ENCODE data around the gene MGAT5. TPM values are rescaled to one million over a fixed set of nuclear protein-coding genes. Genes with fewer than 3 reads are reported as not detected.
A peak's percentile ranks its signal among the peaks of the same experiment; 100 is the strongest.
"Not testable (repeated sequence)": the region's sequence is repeated elsewhere in the genome, so short reads cannot be mapped to it uniquely, and the experiment has no call there.

The MGAT5 gene
- total RNA-seq, 1 donor = 17.0 TPM

DNA sequence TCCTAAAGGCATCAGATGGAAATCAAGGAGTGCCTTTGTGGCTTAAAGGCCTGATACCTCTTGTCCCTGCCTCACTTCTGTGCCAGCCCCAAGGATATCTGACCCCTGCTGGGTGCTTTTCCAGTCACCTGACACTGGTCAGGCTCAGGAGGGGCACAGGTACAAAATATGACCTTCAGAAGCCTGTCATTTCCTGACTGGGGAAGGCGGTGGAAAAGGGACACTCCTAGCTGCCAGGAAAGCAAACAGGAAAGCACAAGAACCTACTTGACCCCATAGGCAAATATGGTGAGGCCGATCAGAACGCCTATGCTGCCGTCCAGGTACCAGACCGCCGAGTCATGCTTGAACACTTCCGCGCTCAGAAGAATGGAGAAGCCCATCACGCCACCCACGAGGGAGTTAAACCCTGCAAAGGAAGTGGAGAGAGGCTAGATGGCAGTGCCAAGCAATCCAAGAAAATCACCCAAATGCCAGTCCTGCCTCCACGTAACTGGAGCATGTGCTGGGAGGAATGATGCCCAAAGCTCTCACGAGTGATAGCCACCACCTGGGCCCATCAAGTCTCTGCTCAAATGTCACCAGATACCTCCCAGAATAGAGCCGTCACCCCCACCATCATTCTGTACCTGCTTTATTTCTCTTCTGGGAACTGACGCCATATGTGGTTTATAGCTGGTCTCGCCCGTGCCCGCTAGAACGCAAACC, 204.0 kb downstream of the MGAT5 start:
- no peak for DNase-seq (ENCODE audit: low read depth in 2 of 3, low spot score in 2 of 3)

DNA sequence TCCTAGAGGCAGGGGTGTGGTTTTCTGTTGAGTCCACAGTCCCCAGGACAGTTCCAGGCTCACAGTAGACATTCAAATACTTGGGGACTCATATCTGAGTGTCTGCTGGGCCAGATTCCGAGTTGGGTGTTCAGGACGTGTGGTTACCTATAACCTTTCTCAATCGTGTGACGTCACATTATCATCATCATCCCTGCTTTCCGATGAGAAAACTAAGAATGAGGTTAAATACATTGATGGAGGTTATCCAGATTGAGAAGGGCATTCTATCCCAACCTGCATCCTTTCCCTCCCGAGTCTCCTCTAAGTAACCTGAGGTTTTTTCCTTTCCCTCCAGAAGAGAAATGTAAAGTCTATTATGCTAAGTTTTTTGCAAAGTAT, 204.6 kb downstream of the MGAT5 start:
- no peak for DNase-seq (ENCODE audit: low read depth in 2 of 3, low spot score in 2 of 3)

DNA sequence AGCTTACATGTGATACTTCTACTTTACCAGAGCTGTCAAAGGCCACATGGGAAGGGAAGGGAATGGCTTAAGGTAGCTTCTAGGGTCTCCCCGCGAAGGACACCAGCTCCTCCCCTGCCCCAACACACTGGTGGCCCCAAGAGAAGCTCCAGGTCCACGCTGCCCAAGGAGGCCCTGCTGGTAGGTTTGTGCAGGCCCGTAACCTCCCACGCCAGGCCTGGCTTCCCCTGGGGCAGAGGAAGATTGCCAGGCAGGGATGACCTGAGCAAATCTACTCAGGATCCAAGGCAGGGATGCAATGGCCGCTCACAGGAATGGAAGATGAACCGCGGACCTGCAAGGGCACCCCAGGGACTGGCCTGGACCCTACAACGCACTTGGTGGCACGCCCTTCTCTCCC, 205.1 kb downstream of the MGAT5 start:
- DNase-seq (ENCODE audit: low read depth in 2 of 3, low spot score in 2 of 3) = no peak

DNA sequence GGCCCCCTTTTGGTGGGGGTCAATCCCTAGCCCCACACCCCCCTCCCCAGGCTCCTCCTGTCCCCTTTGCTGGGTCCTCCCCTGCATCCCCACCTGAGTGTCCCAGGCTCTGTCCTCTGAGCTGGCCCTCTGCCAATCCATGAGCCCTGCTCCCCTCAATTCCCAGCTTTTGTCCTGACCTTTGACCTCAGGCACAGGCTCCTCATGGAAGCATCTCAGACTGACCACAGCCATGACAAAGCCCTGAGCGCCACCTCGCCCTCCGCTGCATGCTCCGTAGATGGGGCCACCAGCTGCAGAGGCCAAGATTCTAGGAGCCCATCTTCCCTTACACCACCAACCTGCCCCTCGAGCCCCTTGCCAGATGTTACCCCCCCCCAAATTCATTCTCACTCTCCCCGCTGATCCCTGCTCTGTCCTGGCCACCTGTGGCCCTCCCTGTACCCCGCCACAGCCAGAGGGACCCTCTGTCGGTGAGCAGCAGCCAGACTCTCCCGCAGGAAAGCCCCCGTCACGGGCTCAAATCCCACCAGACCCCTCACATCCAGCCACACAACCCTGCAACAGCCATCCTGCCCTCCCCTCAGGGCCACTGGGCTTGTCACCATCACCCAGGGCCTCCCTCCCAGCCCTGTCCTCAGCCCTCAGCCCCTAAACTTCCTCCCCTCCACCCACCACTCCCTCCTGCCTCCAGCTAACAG, 206.0 kb downstream of the MGAT5 start:
- no peak for DNase-seq (ENCODE audit: low read depth in 2 of 3, low spot score in 2 of 3)

DNA sequence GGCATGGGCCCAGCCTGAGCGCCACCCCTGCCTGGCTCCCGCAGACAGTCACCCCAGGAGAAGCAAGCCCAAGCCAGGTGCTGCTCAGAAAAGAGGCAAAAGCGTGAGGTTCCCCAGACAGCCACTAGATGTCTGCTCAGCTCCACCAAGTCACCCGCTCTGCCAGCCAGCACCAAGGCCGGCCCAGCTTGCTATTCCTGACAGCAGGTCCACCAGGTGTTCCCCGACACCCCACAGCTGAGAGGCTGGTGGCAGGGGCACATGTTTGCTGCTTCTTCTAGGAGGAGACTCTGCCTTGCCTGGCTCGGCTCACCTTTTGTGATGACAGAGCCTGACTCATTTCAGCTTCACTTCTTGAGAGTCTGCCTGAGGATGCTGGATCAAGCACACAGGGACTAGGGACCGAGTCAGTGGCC, 206.7 kb downstream of the MGAT5 start:
- DNase-seq (ENCODE audit: low read depth in 2 of 3, low spot score in 2 of 3) = peak in 2 of 3 donors; percentile 40 to 43

DNA sequence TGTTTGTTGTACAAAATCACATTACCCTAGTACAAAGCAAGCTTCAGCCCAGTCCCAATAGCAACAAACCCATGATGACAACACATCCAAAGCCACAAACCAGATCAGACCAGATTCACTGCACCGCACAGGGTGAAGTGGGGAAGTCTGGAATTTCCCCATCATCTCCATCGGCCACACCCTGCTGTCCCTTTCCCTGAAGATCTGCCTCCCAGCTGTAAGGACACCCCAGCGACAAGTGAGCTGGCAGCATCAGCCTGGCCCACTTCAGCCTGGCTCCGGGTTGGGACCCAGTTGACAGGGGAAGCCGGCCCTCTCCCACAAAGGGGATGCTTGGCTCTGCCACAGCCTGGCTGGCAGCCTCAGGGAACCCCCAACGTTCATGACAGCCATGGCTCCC, 207.6 kb downstream of the MGAT5 start:
- DNase-seq (ENCODE audit: low read depth in 2 of 3, low spot score in 2 of 3) = no peak

DNA sequence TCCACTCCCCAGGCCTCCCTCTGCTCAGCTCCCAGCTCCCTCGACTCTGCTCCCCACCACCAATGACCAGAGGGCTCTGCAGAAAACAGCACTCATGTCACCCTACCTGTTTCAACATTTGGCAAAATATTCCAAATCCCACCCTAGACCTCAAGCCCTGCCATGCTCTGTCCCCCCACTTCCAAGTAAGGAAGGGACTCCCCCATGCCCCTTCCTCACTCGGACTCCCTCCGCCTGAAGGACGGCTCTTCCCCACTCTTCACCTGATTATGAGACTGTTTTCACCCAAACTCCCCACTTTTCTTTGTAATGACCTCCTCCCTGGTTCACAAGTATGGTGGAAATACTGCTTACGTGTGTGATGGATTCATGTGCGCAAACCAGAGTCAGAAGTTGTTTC, 208.4 kb downstream of the MGAT5 start:
- DNase-seq (ENCODE audit: low read depth in 2 of 3, low spot score in 2 of 3) = no peak

DNA sequence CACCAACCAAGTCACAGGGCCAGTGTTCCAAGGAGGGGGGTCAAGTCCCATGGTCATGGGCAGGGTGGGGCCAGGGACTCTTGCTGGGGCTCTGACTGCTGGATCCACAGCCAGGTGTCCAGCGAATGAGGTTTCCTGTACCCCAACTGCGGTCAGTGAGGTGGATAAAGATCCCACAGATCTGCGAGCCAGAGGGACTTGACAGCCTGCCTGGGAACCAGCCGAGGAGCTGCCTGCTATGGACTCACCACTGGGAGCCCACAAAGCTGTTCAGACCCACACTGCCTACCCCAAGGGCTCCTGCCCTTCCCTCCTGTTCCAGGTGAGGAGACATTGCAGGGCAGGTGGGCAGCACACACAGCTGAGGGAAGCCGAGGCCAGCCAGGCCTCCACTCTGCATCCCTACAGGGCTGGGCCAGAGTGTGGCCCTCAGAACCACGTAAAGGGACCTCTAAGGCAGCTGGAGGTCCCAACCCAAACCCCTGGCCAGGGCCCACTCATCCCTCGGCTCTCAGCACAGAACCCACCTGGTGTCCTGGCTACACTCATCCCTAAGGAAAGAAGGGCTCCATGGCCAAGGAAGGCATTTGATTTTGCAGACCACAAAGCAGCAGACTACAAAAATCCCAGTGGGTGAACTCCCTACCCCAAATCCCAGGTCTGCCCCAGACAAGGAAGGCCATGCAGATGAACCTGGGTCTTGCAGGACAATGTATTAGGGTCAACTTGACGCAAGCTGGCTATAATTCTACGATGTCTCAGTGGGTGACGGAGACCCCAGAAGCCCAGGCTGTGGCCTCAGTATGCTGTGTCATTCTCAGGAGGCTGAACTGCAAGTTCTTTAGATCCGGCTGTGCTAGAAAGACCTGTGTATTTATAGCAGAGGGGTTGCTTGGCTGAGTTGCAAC, 209.2 kb downstream of the MGAT5 start:
- DNase-seq (ENCODE audit: low read depth in 2 of 3, low spot score in 2 of 3) = no peak

DNA sequence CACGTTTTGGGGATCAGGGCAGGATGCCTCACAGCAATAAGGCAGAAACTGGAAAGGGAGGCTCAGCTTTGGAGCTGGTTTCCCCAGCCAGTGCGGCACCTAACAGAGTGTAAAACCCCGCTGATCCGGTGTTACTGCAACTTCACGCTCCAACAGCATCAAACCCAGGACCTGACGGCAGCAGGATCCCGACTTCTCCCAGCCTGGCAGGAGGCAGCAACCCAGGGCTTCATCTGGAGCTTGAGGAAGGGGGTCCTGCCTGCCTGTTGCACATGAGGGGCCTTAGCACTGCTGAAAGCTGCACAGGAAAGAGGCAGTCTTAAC, 209.8 kb downstream of the MGAT5 start:
- DNase-seq (ENCODE audit: low read depth in 2 of 3, low spot score in 2 of 3) = no peak

DNA sequence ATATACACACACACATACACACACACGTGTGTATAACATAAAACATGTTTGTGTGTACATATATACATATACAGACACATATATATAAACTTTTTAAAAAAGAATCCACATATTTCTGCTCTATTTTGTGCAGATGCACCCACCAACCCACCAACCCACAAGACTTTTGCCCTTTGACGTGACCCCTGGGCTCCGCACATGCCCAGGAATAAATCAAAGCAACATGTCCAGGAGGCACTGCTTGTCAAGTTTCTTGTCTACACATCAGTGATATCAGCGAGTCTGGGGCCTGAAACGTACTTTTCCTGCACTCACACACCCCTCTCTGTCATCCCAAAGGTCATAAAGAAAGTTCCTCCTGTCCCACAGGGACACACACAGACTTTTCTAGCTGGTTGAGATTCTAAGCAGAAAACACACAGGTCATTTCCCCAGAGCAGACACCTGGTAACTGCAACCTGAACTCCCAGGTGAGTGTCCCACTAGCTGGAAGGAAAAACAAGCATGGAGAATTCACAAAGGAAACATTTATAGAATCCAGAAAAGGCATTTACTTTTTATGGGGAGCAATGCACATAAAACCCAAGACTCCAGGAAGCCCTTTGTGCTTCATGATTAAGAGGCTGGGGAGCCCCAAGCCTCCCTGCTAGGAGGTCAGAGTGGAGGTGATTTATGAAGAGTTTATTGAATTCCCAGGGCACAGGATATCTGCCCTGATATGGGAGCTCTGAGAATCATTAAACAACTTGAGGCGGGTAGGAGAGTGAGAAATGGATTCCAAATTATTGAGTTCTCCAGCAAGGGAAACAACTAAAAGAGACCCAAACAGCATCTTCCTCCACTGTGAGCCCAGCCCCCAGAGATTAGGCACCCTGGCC, 211.6 kb downstream of the MGAT5 start:
- no peak for DNase-seq (ENCODE audit: low read depth in 2 of 3, low spot score in 2 of 3)

DNA sequence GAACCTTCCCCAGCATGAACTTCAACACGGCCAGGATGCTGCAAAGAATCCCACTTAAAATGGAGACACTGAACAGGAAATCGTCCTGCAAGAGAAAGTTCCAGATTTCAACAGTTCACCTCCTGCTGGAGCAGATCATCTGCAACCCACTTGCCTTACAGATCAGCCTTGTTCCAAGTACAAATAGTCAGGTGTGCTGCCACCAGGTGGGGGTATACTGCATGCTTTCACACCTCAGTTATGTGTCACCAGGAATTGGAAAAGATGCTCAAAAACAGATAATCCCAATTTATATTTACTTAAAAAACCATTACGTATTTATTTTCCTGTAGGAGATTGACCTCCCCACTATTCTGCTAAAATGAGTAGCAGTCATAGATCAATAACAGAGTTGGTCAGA, 212.3 kb downstream of the MGAT5 start:
- peak in 2 of 3 donors; percentile 18 to 37 for DNase-seq (ENCODE audit: low read depth in 2 of 3, low spot score in 2 of 3)

DNA sequence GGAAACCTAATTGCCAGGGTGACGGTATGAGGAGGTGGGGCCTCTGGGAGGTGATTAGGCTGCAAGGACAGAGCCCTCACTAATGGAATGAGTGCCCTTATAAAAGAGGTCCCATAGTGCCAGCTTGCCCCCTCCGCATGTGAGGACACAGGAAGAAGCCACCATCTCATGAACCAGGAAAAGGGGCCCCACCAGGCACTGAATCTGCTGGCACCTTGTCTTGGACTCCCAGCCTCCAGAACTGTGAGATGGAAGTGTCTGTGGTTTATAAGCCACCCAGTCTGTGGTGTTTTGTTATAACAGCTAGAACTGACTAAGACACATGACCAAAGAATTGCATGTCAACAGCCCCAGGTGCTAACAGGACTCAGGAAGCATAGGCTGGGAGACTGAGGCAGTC, 214.3 kb downstream of the MGAT5 start:
- DNase-seq (ENCODE audit: low read depth in 2 of 3, low spot score in 2 of 3) = no peak

DNA sequence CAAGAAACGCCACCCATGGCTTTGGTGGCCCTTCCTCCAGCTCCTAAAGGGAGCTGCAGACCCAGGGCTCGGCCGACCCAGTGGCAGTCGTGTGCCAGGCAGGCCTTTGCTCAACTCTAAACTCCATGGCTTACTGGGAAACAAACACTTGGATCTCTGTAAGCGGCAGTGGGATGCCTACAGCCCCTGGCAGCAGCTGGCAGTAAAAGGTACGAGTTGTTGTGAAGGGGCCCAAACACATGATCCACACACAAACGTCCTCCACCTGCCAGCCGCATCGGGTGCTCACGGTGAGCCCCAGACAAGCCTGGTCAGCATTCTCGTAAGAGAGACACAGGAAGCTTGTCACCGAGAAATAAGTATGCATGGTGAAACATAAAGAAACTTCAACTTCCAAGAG, 214.9 kb downstream of the MGAT5 start:
- DNase-seq (ENCODE audit: low read depth in 2 of 3, low spot score in 2 of 3) = no peak

DNA sequence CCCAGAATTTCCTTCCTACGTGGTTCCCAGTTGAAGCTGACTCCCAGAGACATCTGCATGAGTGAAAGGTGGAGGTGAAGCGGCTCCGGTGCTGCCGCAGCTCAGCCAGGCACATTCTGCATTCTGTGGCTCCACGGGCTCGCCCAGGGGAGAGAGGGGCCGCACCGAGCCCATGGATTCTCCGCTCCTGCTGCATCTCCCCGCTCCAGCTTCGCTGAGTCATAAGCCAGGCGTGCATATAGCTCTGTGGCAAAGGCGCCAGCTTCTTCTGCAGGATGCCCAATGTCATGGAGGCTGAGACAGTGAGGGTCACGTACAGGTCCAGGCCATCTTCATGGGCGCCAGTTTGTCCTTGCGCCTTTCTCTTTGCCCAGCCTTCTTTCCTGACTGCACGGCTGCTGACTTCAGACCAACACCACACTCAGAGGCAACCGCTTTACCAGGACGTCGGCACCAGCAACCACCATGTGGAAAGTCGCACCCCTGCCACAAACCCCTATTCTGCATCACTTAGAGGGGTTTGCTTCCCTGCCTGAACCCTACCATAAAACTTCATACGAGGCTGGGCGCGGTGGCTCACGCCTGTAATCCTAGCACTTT, 215.7 kb downstream of the MGAT5 start:
- DNase-seq (ENCODE audit: low read depth in 2 of 3, low spot score in 2 of 3) = no peak

DNA sequence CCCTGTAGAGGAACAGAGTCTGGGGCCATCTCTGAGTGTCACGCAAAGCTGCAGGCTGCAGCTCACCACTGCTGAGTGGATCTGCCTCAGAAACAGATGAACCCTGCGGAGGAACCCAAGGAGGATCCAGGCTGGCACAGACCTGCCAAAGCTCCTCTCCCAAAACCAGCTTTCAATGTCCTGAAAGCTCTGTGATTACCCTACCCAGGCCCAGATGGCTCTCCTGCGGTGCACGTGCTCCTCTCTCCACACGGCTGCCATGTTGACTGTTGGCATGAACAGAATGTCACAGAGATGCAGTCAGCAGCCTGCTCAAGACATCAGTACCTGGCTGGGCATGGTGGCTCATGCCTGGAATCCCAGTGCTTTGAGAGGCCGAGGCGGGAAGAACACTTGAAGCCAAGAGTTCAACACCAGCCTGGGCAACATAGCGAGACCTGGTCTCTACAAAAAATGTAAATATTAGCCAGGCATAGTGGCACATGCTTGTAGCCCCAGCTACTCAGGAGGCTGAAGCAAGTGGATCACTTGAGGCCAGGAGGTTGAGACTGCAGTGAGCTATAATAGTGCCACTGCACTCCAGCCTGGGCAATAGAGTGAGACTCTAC, 216.8 kb downstream of the MGAT5 start:
- no peak for DNase-seq (ENCODE audit: low read depth in 2 of 3, low spot score in 2 of 3)

DNA sequence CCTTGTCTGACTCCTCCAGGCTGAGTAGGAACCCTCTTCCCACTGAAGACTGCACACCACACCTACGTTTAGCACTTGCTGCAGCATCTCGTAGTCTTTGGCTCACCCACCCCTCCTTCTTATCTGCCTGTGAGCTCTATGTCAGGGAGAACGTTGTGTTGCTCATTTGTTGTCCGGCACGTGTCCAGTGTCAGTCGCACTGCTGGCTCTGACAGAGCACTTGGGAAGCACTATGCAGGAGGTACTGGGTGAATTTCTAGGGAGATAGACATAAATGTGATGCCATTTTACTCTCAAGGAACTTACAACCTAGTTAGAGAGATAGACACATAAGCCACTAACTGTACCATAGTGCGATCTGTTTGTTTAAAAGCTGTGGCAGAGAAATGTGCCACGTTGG, 223.1 kb downstream of the MGAT5 start:
- DNase-seq (ENCODE audit: low read depth in 2 of 3, low spot score in 2 of 3) = not testable (repeated sequence)

DNA sequence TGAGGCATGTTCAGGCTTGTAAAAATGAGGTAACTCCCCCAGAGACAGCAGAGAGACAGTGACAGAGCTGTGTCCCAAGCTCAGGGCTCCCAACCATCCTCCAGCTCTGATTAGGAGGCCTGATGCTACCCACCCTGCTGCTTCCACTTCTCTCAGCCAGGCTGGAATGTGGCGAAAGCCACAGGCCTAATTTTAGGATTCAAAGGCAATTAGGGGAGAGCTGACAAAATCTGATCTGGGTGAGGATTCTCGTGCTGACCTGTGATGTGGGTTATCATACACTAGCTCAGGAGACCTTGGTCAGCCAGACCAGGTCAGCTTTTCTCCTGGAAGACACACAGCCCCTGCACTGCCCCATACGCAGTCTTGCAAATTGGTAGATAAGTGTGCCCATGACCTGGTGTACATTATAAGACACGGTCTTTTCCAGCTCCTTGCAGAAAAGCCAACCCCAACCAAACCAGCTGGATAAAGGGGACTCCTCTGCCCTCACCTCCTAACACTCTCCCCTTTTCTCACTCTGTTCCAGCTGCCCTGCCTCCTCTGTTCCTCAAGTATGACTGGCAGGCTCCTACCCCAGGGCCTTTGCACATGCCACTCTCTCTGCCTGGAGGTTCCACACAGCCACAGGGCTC, 225.9 kb downstream of the MGAT5 start:
- no peak for DNase-seq (ENCODE audit: low read depth in 2 of 3, low spot score in 2 of 3)

DNA sequence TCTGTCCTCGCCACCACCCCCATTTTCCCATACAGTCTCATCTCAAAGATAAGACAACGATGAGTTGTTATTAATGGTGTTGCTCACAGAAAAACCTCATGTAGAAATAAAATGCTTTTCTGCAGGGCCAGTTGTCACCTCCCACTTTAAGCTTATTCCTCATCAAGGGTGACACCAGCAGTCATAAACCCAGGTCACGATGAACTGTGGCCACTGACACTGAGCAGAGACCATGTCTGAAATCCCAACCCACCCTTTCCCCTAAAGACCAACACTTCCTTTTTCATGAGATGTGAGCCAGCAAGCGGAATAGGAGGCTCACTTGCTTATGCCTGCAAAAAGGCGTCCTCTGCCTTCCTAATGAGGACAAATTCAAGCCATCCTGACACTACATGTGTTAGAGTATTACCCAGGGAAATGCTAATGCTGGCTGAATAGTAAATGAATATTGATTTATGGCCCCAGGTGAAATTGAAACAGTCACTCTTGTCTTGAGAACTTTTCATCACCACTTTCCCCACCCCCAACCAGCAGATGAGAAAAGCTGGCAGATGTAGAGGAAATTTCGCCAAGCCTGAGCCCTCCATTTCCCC, 228.4 kb downstream of the MGAT5 start:
- no peak for DNase-seq (ENCODE audit: low read depth in 2 of 3, low spot score in 2 of 3)

DNA sequence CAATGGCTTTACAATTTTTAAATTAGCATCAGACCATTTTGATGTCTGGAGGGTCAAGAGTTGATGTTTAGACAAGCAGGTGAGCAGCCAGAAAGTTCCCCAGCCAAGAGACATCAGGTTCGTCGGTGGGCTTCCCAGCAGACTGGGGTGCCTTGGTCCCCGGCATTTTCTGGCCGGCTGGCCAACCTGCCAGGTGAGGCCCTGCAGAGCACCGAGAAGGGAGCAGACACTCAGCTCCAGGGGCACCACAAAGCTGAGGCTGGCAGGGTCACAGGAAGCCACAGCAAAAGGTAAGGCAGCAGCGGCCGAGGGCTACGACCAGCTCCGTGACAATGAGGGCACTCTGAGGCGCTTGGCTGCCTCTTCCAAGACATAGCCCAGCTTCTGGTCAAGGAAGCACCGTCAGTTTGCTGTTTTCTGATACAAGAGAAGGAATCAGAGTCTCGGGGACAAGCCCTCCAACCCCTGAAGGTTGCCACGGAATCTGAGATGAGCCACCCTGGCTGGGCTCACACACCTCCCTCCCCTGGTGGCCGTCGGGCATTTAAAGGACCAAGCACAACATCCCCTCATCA, 229.0 kb downstream of the MGAT5 start:
- no peak for DNase-seq (ENCODE audit: low read depth in 2 of 3, low spot score in 2 of 3)

Measured in hematopoietic multipotent progenitor cell (in vitro differentiated cells).